Measurements from ENCODE around the gene BRIX1. TPM values are rescaled to one million over a fixed set of nuclear protein-coding genes. Genes with fewer than 3 reads are reported as not detected.

Gene BRIX1
- total RNA-seq, 2 experiments from 2014 or later = 65.3 to 75.6 TPM

- no peak for DNase-seq (ENCODE audit: low spot score)
- BruUV-seq (replicated peaks) = no TSS peak
- no peaks in the 10 kb centered on the region for H3K4me1 ChIP-seq (ENCODE audit: insufficient read depth, low read length, poor library complexity, severe bottlenecking)
- no peaks in the 10 kb centered on the region for H3K9me3 ChIP-seq (ENCODE audit: low read length)
- no peaks in the 10 kb centered on the region for H3K9me2 ChIP-seq (ENCODE audit: insufficient read depth, low read length)
- H4K20me1 ChIP-seq (ENCODE audit: insufficient read depth, low read length) = no peaks in the 10 kb centered on the region
- TF ChIP-seq EZH2phosphoT487 (IDR thresholded peaks at IDR 0.05; ENCODE audit: borderline replicate concordance, low read depth, low read length) = no peak
- no peak for TF ChIP-seq CTCF (conservative IDR thresholded peaks at IDR 0.05; ENCODE audit: low read length)
- intact Hi-C loops (cut with micrococcal nuclease; ENCODE audit: unreplicated experiment) = no loop called here
- CTCF ChIA-PET (ENCODE audit: unreplicated experiment) = no interaction called here
- H3K4me2 ChIP-seq (ENCODE audit: low read length) = no peak overlapping the region
- H2AFZ ChIP-seq (ENCODE audit: low read length) = no peak overlapping the region
- no peaks in the 10 kb centered on the region for H3K79me2 ChIP-seq (ENCODE audit: insufficient read depth, low read depth, low read length)
- no peaks in the 10 kb centered on the region for H3K36me3 ChIP-seq (ENCODE audit: insufficient read depth, low read length)
- POLR2A ChIA-PET = interaction anchor here (2.5 kb wide), 1 partner anchor 11 kb away, joined by 11 read pairs; no protein-coding TSS in a partner anchor
- H3K27ac ChIP-seq (ENCODE audit: low read depth, low read length, poor library complexity, severe bottlenecking) = no peak overlapping the region
- H3K4me3 ChIP-seq (ENCODE audit: low read depth, low read length, poor library complexity, severe bottlenecking) = no peak overlapping the region
Measured at GRCh38 chr5:34892414-34892813, 23.1 kb upstream of the BRIX1 start.

- Histone ChIP-seq H3K4me3 (ENCODE audit: low read depth, low read length, poor library complexity, severe bottlenecking) (no peak overlapping the region), H3K36me3 (ENCODE audit: insufficient read depth, low read length) (no peaks in the 10 kb centered on the region), H3K9me3 (ENCODE audit: low read length) (no peaks in the 10 kb centered on the region), H4K20me1 (ENCODE audit: insufficient read depth, low read length) (no peaks in the 10 kb centered on the region), H3K4me2 (ENCODE audit: low read length) (no peak overlapping the region), H3K27ac (ENCODE audit: low read depth, low read length, poor library complexity, severe bottlenecking) (no peak overlapping the region), H3K4me1 (ENCODE audit: insufficient read depth, low read length, poor library complexity, severe bottlenecking) (no peaks in the 10 kb centered on the region), H3K79me2 (ENCODE audit: insufficient read depth, low read depth, low read length) (no peaks in the 10 kb centered on the region), H3K9me2 (ENCODE audit: insufficient read depth, low read length) (no peaks in the 10 kb centered on the region), H2AFZ (ENCODE audit: low read length) (no peak overlapping the region)
- TF ChIP-seq CTCF (conservative IDR thresholded peaks at IDR 0.05; ENCODE audit: low read length) = no peak
- BruUV-seq (replicated peaks) = no TSS peak
- no peak for DNase-seq (ENCODE audit: low spot score)
- ChIA-PET CTCF (ENCODE audit: unreplicated experiment) (no interaction called here), POLR2A (interaction anchor here (0.7 to 2.5 kb wide), 3 partner anchors 9 to 99 kb away, joined by 3 to 11 read pairs (median 3); no protein-coding TSS in a partner anchor)
- intact Hi-C loops (cut with micrococcal nuclease; ENCODE audit: unreplicated experiment) = loop anchor here (5.0 kb wide), 1 partner anchor 422 kb away; no protein-coding TSS in a partner anchor
Measured at GRCh38 chr5:34894716-34895115, 20.8 kb upstream of the BRIX1 start.

- H3K9me2 ChIP-seq (ENCODE audit: insufficient read depth, low read length) = no peaks in the 10 kb centered on the region
- no peaks in the 10 kb centered on the region for H3K36me3 ChIP-seq (ENCODE audit: insufficient read depth, low read length)
- ChIA-PET CTCF (ENCODE audit: unreplicated experiment) (no interaction called here), POLR2A (interaction anchor here (1.0 kb wide), 1 partner anchor 12 kb away, joined by 3 read pairs; no protein-coding TSS in a partner anchor)
- no peak overlapping the region for H2AFZ ChIP-seq (ENCODE audit: low read length)
- no peak overlapping the region for H3K4me3 ChIP-seq (ENCODE audit: low read depth, low read length, poor library complexity, severe bottlenecking)
- no peak overlapping the region for H3K27ac ChIP-seq (ENCODE audit: low read depth, low read length, poor library complexity, severe bottlenecking)
- no peak for DNase-seq (ENCODE audit: low spot score)
- no peaks in the 10 kb centered on the region for H3K79me2 ChIP-seq (ENCODE audit: insufficient read depth, low read depth, low read length)
- TF ChIP-seq EZH2phosphoT487 (IDR thresholded peaks at IDR 0.05; ENCODE audit: borderline replicate concordance, low read depth, low read length) (no peak), CTCF (conservative IDR thresholded peaks at IDR 0.05; ENCODE audit: low read length) (no peak)
- no TSS peak for BruUV-seq (replicated peaks)
- H3K4me2 ChIP-seq (ENCODE audit: low read length) = no peak overlapping the region
- H3K9me3 ChIP-seq (ENCODE audit: low read length) = no peaks in the 10 kb centered on the region
- intact Hi-C loops (cut with micrococcal nuclease; ENCODE audit: unreplicated experiment) = loop anchor here (5.0 kb wide), 1 partner anchor 424 kb away; no protein-coding TSS in a partner anchor
- no peaks in the 10 kb centered on the region for H4K20me1 ChIP-seq (ENCODE audit: insufficient read depth, low read length)
- no peaks in the 10 kb centered on the region for H3K4me1 ChIP-seq (ENCODE audit: insufficient read depth, low read length, poor library complexity, severe bottlenecking)
Measured at GRCh38 chr5:34895641-34896419, 19.7 kb upstream of the BRIX1 start.
